D721Med (cell line): Measurements from ENCODE around the gene RGS1.

Experiments
- DNase-seq: peaks from one replicate; pipeline ENCODE4 v3.0.0; 2011; ENCODE audit warnings: low spot score; ENCODE audit not compliant: insufficient read length
- FAIRE-seq: peaks from 2 replicates; lab custom pipeline; 2011; peaks lifted over from hg19 to GRCh38; lab: Jason Lieb, UNC
- CTCF ChIP-seq: IDR thresholded peaks from 2 replicates; pipeline ENCODE4 v1.5.1; 2012; ENCODE audit warnings: mild to moderate bottlenecking, control low read depth; ENCODE audit not compliant: insufficient read depth; ENCODE audit errors: missing control alignments

Gene RGS1

DNA sequence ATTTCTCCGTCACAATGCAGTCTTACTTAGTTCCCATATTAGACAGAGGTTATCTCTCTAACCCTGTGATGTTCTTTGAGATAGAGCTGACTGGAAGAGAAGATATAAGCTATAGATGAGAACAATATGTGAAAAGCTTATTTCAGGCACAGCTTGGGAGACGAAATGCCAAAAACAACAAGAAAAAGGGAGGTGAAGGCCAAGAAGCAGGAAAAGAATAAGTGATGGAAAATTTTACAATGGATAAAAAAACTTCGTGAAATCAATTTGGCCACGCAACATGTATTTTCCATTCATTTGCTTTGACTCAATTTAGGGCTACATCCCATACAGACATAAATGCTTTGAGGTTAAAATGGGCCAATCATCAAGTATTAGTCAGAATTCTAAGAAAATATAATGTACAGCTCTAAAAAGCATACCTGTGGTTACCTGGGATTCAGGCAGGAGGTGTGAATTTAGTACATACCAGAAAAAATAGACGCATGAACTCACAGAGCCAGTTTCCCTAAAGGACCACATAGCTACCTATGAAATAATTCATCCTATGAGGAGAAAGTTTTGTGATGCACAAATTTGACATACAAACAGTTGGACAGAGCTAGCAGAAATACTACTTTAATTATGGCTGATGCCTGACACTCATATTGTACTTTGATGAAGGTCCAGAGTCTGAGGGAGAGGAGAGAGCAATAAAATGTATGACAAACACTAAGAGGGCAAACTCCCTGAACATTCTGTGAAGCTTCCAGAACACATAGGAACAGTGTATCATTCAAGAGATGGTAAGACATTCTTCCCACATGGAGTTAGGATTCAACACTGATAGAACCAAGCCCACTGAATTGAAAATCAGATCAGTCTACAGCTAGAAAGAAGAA is 12.1 kb downstream of the RGS1 start:
- FAIRE-seq (no peak), DNase-seq (no peak)
- TF ChIP-seq CTCF: no peak

DNA sequence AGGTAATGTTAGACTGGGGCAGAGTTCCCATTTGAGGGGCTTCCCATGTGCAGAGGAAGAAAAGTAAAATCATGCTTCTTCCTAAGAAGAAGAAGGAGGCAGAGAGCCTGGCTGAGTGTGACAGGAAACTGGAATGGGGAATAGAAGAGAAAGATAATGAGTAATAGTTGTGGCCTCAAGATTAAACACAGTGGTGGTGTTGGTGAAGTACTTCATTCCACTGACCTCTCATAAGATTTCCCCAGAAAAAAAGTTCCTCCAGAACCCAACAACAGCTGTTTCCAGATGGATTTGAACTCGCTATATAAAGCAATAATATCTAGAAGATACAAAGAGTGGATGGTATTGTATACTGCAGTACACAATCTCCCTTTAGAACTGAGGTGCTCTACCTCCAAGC is 13.0 kb downstream of the RGS1 start:
- FAIRE-seq: no peak
- DNase-seq: no peak
- no peak for TF ChIP-seq CTCF

GRCh38 chr1:192589813-192590212 is 14.2 kb downstream of the RGS1 start:
- DNase-seq (no peak), FAIRE-seq (no peak)
- TF ChIP-seq CTCF: no peak

- FAIRE-seq (no peak), DNase-seq (no peak)
- no peak for TF ChIP-seq CTCF
Observed at GRCh38 chr1:192592517-192592916, 16.9 kb downstream of the RGS1 start.

- no peak for FAIRE-seq
- no peak for DNase-seq
Observed at GRCh38 chr1:192592981-192593708, 17.6 kb downstream of the RGS1 start.

GRCh38 chr1:192595299-192595698 is 19.7 kb downstream of the RGS1 start:
- no peak for TF ChIP-seq CTCF
- DNase-seq: no peak
- FAIRE-seq: no peak

More at GRCh38 chr1:192592981-192593708, 17.6 kb downstream of the RGS1 start:
- TF ChIP-seq CTCF: no peak
